Heart left ventricle (tissue), 16 donors: Measurements from ENCODE around the gene DEPDC1B. TPM values are rescaled to one million over a fixed set of nuclear protein-coding genes. Genes with fewer than 3 reads are reported as not detected.
A peak's percentile ranks its signal among the peaks of the same experiment; 100 is the strongest.
"Not testable (repeated sequence)": the region's sequence is repeated elsewhere in the genome, so short reads cannot be mapped to it uniquely, and the experiment has no call there.

Source experiments
- ATAC-seq, 4 donors: fragments of 200-7000 bp; cut with Tn5 transposase; one replicate each; pipeline ENCODE4 v1.9.1; 2020 to 2022; ENCODE audit warnings: moderate library complexity in 4 of 4, mild to moderate bottlenecking in 3 of 4, moderate number of reproducible peaks in 1 of 4
- DNase-seq, 5 donors: peaks; one replicate each; pipeline ENCODE4 v3.0.0-alpha.2; 2020
- H3K27ac ChIP-seq, 12 donors: fragments of 200-600 bp; sonication (generic) in 4 of 12; one replicate each; pipeline versions ENCODE4 v1.5.0 to v1.8.0; 2016 to 2022; ENCODE audit warnings: mild to moderate bottlenecking in 2 of 12
- H3K27me3 ChIP-seq, 9 donors: fragments of 200-600 bp; sonication (generic) in 2 of 9; one replicate each; pipeline versions ENCODE4 v1.5.1 to v1.8.0; 2016 to 2022; ENCODE audit warnings: mild to moderate bottlenecking in 3 of 9
- H3K36me3 ChIP-seq, 9 donors: fragments of 200-600 bp; sonication (generic) in 2 of 9; one replicate each; pipeline versions ENCODE4 v1.5.0 to v1.8.0; 2018 to 2022; ENCODE audit warnings: mild to moderate bottlenecking in 2 of 9
- H3K4me1 ChIP-seq, 12 donors: fragments of 200-600 bp; sonication (generic) in 4 of 12; one replicate each; pipeline versions ENCODE4 v1.5.0 to v1.8.0; 2016 to 2022; ENCODE audit warnings: mild to moderate bottlenecking in 3 of 12
- H3K4me3 ChIP-seq, 12 donors: fragments of 200-600 bp; sonication (generic) in 4 of 12; one replicate each; pipeline versions ENCODE4 v1.5.0 to v1.8.0; 2017 to 2022; ENCODE audit warnings: mild to moderate bottlenecking in 9 of 12, moderate library complexity in 4 of 12
- H3K9me3 ChIP-seq, 12 donors: fragments of 200-600 bp; sonication (generic) in 4 of 12; one replicate each; pipeline versions ENCODE4 v1.5.0 to v1.8.0; 2016 to 2022; ENCODE audit warnings: mild to moderate bottlenecking in 1 of 12
- CTCF ChIP-seq, 12 donors: fragments of 200-600 bp; sonication (generic) in 4 of 12; IDR thresholded peaks; one replicate each; pipeline versions ENCODE4 v1.5.0 to v1.8.0; 2018 to 2022; ENCODE audit warnings: antibody characterized with exemption in 12 of 12, mild to moderate bottlenecking in 5 of 12
- POLR2A ChIP-seq, 2 donors: fragments of 450-650 bp; IDR thresholded peaks; one replicate each; pipeline ENCODE4 v1.6.1; 2017; ENCODE audit warnings: antibody characterized with exemption in 2 of 2, mild to moderate bottlenecking in 2 of 2, moderate library complexity in 2 of 2
- WGBS, 4 donors: extraction: QIAGEN DNeasy Blood & Tissue Kit in 2 of 4; methylation state at CpG; one replicate each; pipeline versions ENCODE4 v1.1.5 to v1.1.7; 2013 to 2018; 5-methylcytosine and 5-hydroxymethylcytosine counted together
- intact Hi-C, 10 donors: fragments of 100-400 bp; cut with DNase I; formaldehyde crosslinking; loops; one replicate each; pipeline versions ENCODE4 v1.11.1 to v1.14.2; 2022
- polyA plus RNA-seq, 2 donors: library from polyadenylated mRNA; stranded (reverse); fragments of 200-250 nt; gene quantifications; one replicate each; pipeline ENCODE4 v1.2.3, GENCODE V29; 2013
- total RNA-seq, 9 donors: library from RNA; depleted of rRNA in 2 of 9; stranded (reverse); fragments of >200 nt in 2 of 9; fragmentation: NEBNext Ultra II Directional in 3 of 9; extraction: Animal tissue kit (Norgen Biotek cat#: 25700) in 3 of 9; gene quantifications; one replicate each; pipeline versions ENCODE4 v1.1.0 to v1.2.4, GENCODE V29; 2016 to 2023
- donor health status: ischemic (EF 13 %, LVEDD 7.1; RV severe dilation, severe dysfunction).
- donor health status: healthy with polysubstance abuse.
- donor health status: DM: no; HTN: yes; CAD: no.
- donor health status: DM: no; HTN: no; CAD: no.
- donor health status: ischemic (EF 25% LVEDD 6.9; RV normal size, moderate dysfunction).
- donor health status: ischemic (EF 25% LVEDD 5.7; RV mildly dilated, moderate dysfunction).
- donor health status: healthy.
- donor health status: DM: yes; HTN: yes; CAD: no.
- donor health status: ischemic (EF 35%, LVEDD 5.7; RV mildly dilated, moderate dysfunction).
- donor health status: nonischemic (EF 11% LVEDD 7.7; RV severe dilation, severe dysfunction).
- donor health status: DM: yes; HTN: yes; CAD: no.
- donor health status: PGD.
- donor health status: ischemic (EF 29% LVEDD 5.4; RV normal size, mild dysfunction).
- donor health status: nonischemic (EF 23%, LVEDD 6.1; RV moderate dilation, normal function).

The DEPDC1B gene
- total and polyA plus RNA-seq, 11 donors, result 0.10 to 3.1 (median 0.31) TPM; not detected in 5

GRCh38 chr5:60594715-60595477 is 105.1 kb downstream of the DEPDC1B start:
- intact Hi-C loops, result no loop called here

GRCh38 chr5:60590172-60590571 is 109.8 kb downstream of the DEPDC1B start:
- Histone ChIP-seq H3K27me3 (no peaks in the 10 kb centered on the region), H3K27ac (no peak overlapping the region), H3K4me1 (no peaks in the 10 kb centered on the region), H3K36me3 (no peaks in the 10 kb centered on the region), H3K4me3 (no peak overlapping the region), H3K9me3 (peaks cover 0 to 4% (median 0%) of the 10 kb centered on the region in 12 donors)
- WGBS, 4 donors, result 91 to 97% (median 95%) methylated on average over 2 of the region's 2 CpGs
- DNase-seq (no peak), ATAC-seq (no peak)
- intact Hi-C loops, result no loop called here
- no peak for TF ChIP-seq POLR2A (IDR thresholded peaks at IDR 0.05)
- no peak for TF ChIP-seq CTCF (IDR thresholded peaks at IDR 0.05)

More at GRCh38 chr5:60594715-60595477, 105.1 kb downstream of the DEPDC1B start:
- 57 to 62% (median 61%) methylated on average over 4 of the region's 4 CpGs for WGBS, 4 donors
- ATAC-seq, result no peak
- H3K9me3 ChIP-seq, result peaks cover 0 to 4% (median 0%) of the 10 kb centered on the region in 12 donors
- DNase-seq, result no peak
- TF ChIP-seq CTCF (IDR thresholded peaks at IDR 0.05), result no peak
- no peak for TF ChIP-seq POLR2A (IDR thresholded peaks at IDR 0.05)
- no peak overlapping the region for H3K4me3 ChIP-seq
- no peak overlapping the region for H3K27ac ChIP-seq
- no peaks in the 10 kb centered on the region for H3K36me3 ChIP-seq
- H3K4me1 ChIP-seq, result peaks cover 0 to 18% (median 0%) of the 10 kb centered on the region in 12 donors
- H3K27me3 ChIP-seq, result no peaks in the 10 kb centered on the region

GRCh38 chr5:60587312-60587711 is 112.7 kb downstream of the DEPDC1B start:
- H3K4me1 ChIP-seq, H3K36me3 ChIP-seq, ATAC-seq, H3K9me3 ChIP-seq, DNase-seq, H3K27ac ChIP-seq, H3K4me3 ChIP-seq, H3K27me3 ChIP-seq: not testable (repeated sequence)
- 92 to 96% (median 94%) methylated on average over 6 of the region's 6 CpGs for WGBS, 4 donors
- intact Hi-C loops, result loop anchor here (2.0 to 10.0 kb wide), 7 partner anchors 183 to 775 kb away; no protein-coding TSS in a partner anchor

GRCh38 chr5:60586307-60586901 is 113.6 kb downstream of the DEPDC1B start:
- intact Hi-C loops, result loop anchor here (1.0 to 10.0 kb wide), 8 partner anchors 182 to 774 kb away; no protein-coding TSS in a partner anchor
- ATAC-seq, result no peak
- no peak overlapping the region for H3K27ac ChIP-seq
- DNase-seq, result no peak
- H3K27me3 ChIP-seq, result no peaks in the 10 kb centered on the region
- peak; percentile 26 to 62 (median 46) for TF ChIP-seq CTCF (IDR thresholded peaks at IDR 0.05)
- TF ChIP-seq POLR2A (IDR thresholded peaks at IDR 0.05), result no peak
- H3K9me3 ChIP-seq, result peaks cover 0 to 4% (median 0%) of the 10 kb centered on the region in 12 donors
- H3K36me3 ChIP-seq, result no peaks in the 10 kb centered on the region
- no peak overlapping the region for H3K4me3 ChIP-seq
- H3K4me1 ChIP-seq, result no peaks in the 10 kb centered on the region
- WGBS, 4 donors, result 94 to 97% (median 96%) methylated on average over 1 of the region's 1 CpG
